ENCODE results near the gene NRP1.
"Not testable (repeated sequence)": the region's sequence is repeated elsewhere in the genome, so short reads cannot be mapped to it uniquely, and the experiment has no call there.

NRP1 gene

GRCh38 chr10:33142295-33142694 lies 192.2 kb downstream of the NRP1 start:
- DNase-seq, result no peak

- no peak for DNase-seq
Measured at GRCh38 chr10:33141251-33141650, 193.2 kb downstream of the NRP1 start.

- no peak for DNase-seq
Measured at GRCh38 chr10:33139181-33139646, 195.3 kb downstream of the NRP1 start.

GRCh38 chr10:33138686-33139085 lies 195.8 kb downstream of the NRP1 start:
- DNase-seq, result not testable (repeated sequence)

GRCh38 chr10:33137356-33138005 lies 197.0 kb downstream of the NRP1 start:
- no peak for DNase-seq

GRCh38 chr10:33136781-33137180 lies 197.7 kb downstream of the NRP1 start:
- no peak for DNase-seq

GRCh38 chr10:33136271-33136670 lies 198.2 kb downstream of the NRP1 start:
- no peak for DNase-seq

GRCh38 chr10:33134011-33134751 lies 200.3 kb downstream of the NRP1 start:
- no peak for DNase-seq

DNA sequence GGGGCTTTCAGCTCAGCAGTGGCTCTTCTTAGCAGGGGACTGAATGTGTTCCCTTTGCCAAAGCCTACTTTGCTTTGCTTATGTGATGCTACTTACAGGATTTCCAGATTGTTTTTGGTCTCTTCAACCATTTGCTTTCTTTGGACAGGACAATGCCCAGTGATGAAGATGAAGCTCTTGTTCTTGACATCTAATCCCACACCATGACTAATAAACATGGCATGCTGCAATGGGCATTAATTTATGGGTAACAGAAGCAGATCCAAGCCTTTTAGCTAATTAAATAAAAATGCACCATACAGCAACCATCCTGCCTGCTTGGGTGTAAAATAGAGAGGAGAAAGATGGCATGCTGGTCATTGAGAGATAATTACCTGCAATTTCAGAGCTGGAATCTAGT lies 200.9 kb downstream of the NRP1 start:
- no peak for DNase-seq

DNA sequence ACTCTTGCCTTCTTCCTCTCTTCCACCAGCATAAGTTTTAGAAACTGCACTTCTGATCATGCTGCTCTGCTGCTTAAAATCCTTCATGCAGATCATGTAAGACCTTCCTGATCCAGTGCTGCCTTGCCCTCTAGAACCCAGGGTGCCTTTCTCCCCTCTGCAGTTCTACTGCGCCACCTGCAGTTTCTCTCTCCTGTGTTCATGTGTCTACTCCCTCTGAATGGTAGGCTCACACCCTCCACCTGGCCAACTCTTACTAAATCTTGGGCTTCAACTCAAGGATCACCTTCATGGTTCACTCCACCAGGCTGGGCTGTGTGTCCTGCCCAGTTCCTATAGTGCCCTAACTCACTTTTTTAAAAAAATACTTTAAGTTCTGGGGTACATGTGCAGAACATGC lies 201.8 kb downstream of the NRP1 start:
- DNase-seq, result no peak

DNA sequence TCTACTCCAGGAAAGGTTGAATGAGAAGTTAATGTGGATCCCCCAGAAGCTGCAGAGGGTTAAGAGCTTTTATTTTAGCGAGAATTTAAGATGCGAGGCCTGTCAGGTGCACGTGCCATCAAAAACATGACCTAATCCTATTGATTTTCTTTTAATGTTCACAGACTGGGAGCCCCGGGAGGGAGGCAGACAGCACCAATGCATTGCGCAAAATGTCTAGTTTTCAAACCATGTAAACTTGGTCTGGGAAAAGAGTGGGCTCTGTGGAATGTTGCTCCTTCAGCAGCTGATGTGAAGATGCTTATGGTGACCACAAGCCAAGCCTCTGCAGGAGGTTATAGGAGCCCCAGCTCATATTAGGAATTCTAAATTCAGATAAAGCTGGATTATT lies 204.5 kb downstream of the NRP1 start:
- DNase-seq, result no peak

DNA sequence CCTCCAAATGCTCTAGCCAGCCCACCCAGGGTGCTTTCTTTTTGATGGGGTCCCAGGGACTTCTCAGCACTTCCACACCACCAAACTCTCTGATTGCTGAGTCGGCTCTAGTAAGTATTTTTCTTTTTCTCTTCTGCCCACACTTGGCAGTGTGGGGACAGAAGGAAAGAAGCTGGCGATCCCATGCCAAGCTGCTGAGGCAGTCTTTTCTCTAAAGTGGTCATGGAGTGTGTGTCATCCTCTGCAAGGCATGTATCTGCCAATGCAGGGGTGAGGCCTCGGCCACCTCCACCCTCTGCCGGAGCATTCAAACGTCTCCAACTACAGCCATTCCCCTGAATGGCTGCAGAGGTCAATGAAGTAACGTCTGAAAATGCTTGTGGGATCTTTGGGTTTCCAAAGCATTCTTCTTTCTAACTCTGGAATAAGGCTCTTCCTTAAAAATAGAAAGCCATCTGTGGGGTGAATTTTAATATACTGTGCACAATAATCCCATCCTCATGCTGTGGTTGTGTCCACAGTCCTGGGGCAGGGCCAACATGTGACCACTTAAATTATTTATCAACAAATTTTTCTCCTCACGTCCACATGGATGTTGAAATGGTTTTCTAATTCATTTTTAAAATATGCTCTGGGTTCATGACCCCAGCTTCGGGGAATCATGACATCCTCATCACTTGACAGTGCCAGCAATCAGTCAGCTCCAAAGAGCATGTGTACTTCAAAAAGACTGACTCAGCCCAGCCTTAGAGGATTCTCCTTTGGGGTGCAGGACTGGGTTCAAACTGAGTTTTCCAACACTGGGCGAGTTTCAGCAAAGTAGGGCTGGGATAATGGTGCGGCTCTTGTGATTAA lies 205.1 kb downstream of the NRP1 start:
- DNase-seq, result no peak

- DNase-seq, result no peak
Measured at GRCh38 chr10:33127622-33128021, 206.8 kb downstream of the NRP1 start.

All from KG1 (cell line).